Tibial nerve (tissue), 4 donors: ENCODE results near the gene MAGED2.
"Not testable (repeated sequence)": the region's sequence is repeated elsewhere in the genome, so short reads cannot be mapped to it uniquely, and the experiment has no call there.

Source experiments
- EP300 ChIP-seq, 2 donors: sonication (generic); formaldehyde crosslinking; IDR thresholded peaks; one replicate each; pipeline ENCODE4 v1.6.1; 2017; ENCODE audit warnings: antibody characterized with exemption in 2 of 2, mild to moderate bottlenecking in 1 of 2
- POLR2A ChIP-seq, 2 donors: fragments of 450-650 bp; IDR thresholded peaks; one replicate each; pipeline ENCODE4 v1.6.1; 2017; ENCODE audit warnings: antibody characterized with exemption in 2 of 2, mild to moderate bottlenecking in 2 of 2, moderate library complexity in 2 of 2
- TF ChIP-seq, protein P1 (sequence below), 5 experiments: fragments of 200-600 bp in 3 of 5; fragments of 450-650 bp in 2 of 5; sonication (generic) in 3 of 5; IDR thresholded peaks; one replicate each; pipeline ENCODE4 v1.5.1; 2016 to 2019; ENCODE audit warnings: antibody characterized with exemption in 5 of 5, mild to moderate bottlenecking in 3 of 5, moderate library complexity in 2 of 5

DNA sequence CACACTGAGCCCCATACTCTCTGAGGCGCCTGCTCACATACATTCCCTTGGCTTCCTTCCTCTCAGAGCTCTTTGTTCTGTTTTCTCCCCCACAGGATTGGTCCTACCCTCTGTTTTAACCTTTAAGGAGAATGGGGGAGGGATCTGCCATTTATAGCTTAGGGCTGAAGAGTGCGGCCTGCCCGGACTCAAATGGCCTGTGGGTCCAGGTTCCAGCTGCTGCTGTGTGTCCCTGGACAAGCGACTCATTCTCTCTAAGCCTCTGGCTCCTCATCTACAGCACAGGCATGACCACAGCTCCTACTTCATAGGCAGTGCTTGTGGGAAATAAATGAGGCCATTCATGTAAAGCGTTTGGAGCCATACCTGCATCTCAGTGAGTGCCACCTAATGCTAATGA, 18.1 kb upstream of the MAGED2 start:
- not testable (repeated sequence) for TF ChIP-seq POLR2A, EP300 (IDR thresholded peaks at IDR 0.05)
- TF ChIP-seq, protein P1, sequence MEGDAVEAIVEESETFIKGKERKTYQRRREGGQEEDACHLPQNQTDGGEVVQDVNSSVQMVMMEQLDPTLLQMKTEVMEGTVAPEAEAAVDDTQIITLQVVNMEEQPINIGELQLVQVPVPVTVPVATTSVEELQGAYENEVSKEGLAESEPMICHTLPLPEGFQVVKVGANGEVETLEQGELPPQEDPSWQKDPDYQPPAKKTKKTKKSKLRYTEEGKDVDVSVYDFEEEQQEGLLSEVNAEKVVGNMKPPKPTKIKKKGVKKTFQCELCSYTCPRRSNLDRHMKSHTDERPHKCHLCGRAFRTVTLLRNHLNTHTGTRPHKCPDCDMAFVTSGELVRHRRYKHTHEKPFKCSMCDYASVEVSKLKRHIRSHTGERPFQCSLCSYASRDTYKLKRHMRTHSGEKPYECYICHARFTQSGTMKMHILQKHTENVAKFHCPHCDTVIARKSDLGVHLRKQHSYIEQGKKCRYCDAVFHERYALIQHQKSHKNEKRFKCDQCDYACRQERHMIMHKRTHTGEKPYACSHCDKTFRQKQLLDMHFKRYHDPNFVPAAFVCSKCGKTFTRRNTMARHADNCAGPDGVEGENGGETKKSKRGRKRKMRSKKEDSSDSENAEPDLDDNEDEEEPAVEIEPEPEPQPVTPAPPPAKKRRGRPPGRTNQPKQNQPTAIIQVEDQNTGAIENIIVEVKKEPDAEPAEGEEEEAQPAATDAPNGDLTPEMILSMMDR (IDR thresholded peaks at IDR 0.05) = not testable (repeated sequence)
